Measurements from ENCODE around the gene TAPBP.
A peak's percentile ranks its signal among the peaks of the same experiment; 100 is the strongest.

TAPBP gene

GRCh38 chr6:33335916-33336315 lies 22.0 kb upstream of the TAPBP start:
- no peak overlapping the region for H3K4me3 Mint-ChIP-seq
- DNase-seq (ENCODE audit: low spot score), result no peak
- no peaks in the 10 kb centered on the region for H3K36me3 Mint-ChIP-seq (ENCODE audit: low read depth)
- no peaks in the 10 kb centered on the region for H3K27me3 Mint-ChIP-seq (ENCODE audit: low read depth)
- peaks cover 7% of the 10 kb centered on the region for H3K4me1 Mint-ChIP-seq (ENCODE audit: low read depth)
- no peak overlapping the region for H3K27ac Mint-ChIP-seq
- no peaks in the 10 kb centered on the region for H3K9me3 Mint-ChIP-seq

- H3K36me3 Mint-ChIP-seq (ENCODE audit: low read depth), result no peaks in the 10 kb centered on the region
- no peak for DNase-seq (ENCODE audit: low spot score)
- no peak overlapping the region for H3K27ac Mint-ChIP-seq
- H3K4me1 Mint-ChIP-seq (ENCODE audit: low read depth), result peaks cover 4% of the 10 kb centered on the region
- no peaks in the 10 kb centered on the region for H3K27me3 Mint-ChIP-seq (ENCODE audit: low read depth)
- H3K4me3 Mint-ChIP-seq, result no peak overlapping the region
- no peaks in the 10 kb centered on the region for H3K9me3 Mint-ChIP-seq
Measured at GRCh38 chr6:33333666-33334065, 19.8 kb upstream of the TAPBP start.

GRCh38 chr6:33330736-33331135 lies 16.9 kb upstream of the TAPBP start:
- peaks cover 4% of the 10 kb centered on the region for H3K4me1 Mint-ChIP-seq (ENCODE audit: low read depth)
- H3K27me3 Mint-ChIP-seq (ENCODE audit: low read depth), result no peaks in the 10 kb centered on the region
- no peak overlapping the region for H3K4me3 Mint-ChIP-seq
- no peak overlapping the region for H3K27ac Mint-ChIP-seq
- H3K36me3 Mint-ChIP-seq (ENCODE audit: low read depth), result no peaks in the 10 kb centered on the region
- DNase-seq (ENCODE audit: low spot score), result no peak
- no peaks in the 10 kb centered on the region for H3K9me3 Mint-ChIP-seq

GRCh38 chr6:33329058-33329457 lies 15.2 kb upstream of the TAPBP start:
- no peaks in the 10 kb centered on the region for H3K9me3 Mint-ChIP-seq
- no peak overlapping the region for H3K4me3 Mint-ChIP-seq
- no peaks in the 10 kb centered on the region for H3K27me3 Mint-ChIP-seq (ENCODE audit: low read depth)
- H3K27ac Mint-ChIP-seq, result no peak overlapping the region
- DNase-seq (ENCODE audit: low spot score), result no peak
- no peaks in the 10 kb centered on the region for H3K36me3 Mint-ChIP-seq (ENCODE audit: low read depth)
- peaks cover 3% of the 10 kb centered on the region for H3K4me1 Mint-ChIP-seq (ENCODE audit: low read depth)

- peak overlapping the region; percentile 100 for H3K27ac Mint-ChIP-seq
- peaks cover 36% of the 10 kb centered on the region for H3K4me1 Mint-ChIP-seq (ENCODE audit: low read depth)
- H3K9me3 Mint-ChIP-seq, result no peaks in the 10 kb centered on the region
- peak overlapping the region; percentile 96 for H3K4me3 Mint-ChIP-seq
- no peaks in the 10 kb centered on the region for H3K27me3 Mint-ChIP-seq (ENCODE audit: low read depth)
- no peak for DNase-seq (ENCODE audit: low spot score)
- peaks cover 33% of the 10 kb centered on the region for H3K36me3 Mint-ChIP-seq (ENCODE audit: low read depth)
Measured at GRCh38 chr6:33324125-33324524, 10.2 kb upstream of the TAPBP start.

- Mint-ChIP-seq H3K36me3 (ENCODE audit: low read depth) (peaks cover 38% of the 10 kb centered on the region), H3K4me3 (peak overlapping the region; percentile 96), H3K27ac (peak overlapping the region; percentile 100), H3K27me3 (ENCODE audit: low read depth) (no peaks in the 10 kb centered on the region), H3K9me3 (no peaks in the 10 kb centered on the region), H3K4me1 (ENCODE audit: low read depth) (peaks cover 39% of the 10 kb centered on the region)
- DNase-seq (ENCODE audit: low spot score), result no peak
Measured at GRCh38 chr6:33323623-33323948, 9.7 kb upstream of the TAPBP start.

GRCh38 chr6:33321227-33321626 lies 7.3 kb upstream of the TAPBP start:
- no peak for DNase-seq (ENCODE audit: low spot score)
- Mint-ChIP-seq H3K4me3 (peak overlapping the region; percentile 96), H3K27me3 (ENCODE audit: low read depth) (no peaks in the 10 kb centered on the region), H3K27ac (peak overlapping the region; percentile 80), H3K9me3 (no peaks in the 10 kb centered on the region), H3K36me3 (ENCODE audit: low read depth) (peaks cover 47% of the 10 kb centered on the region), H3K4me1 (ENCODE audit: low read depth) (peaks cover 54% of the 10 kb centered on the region)

- DNase-seq (ENCODE audit: low spot score), result no peak
- peaks cover 56% of the 10 kb centered on the region for H3K4me1 Mint-ChIP-seq (ENCODE audit: low read depth)
- H3K36me3 Mint-ChIP-seq (ENCODE audit: low read depth), result peaks cover 49% of the 10 kb centered on the region
- H3K27me3 Mint-ChIP-seq (ENCODE audit: low read depth), result no peaks in the 10 kb centered on the region
- no peak overlapping the region for H3K27ac Mint-ChIP-seq
- H3K4me3 Mint-ChIP-seq, result peak overlapping the region; percentile 96
- H3K9me3 Mint-ChIP-seq, result no peaks in the 10 kb centered on the region
Measured at GRCh38 chr6:33320315-33321181, 6.7 kb upstream of the TAPBP start.

GRCh38 chr6:33319939-33320314 lies 6.0 kb upstream of the TAPBP start:
- Mint-ChIP-seq H3K27ac (peak overlapping the region; percentile 60), H3K27me3 (ENCODE audit: low read depth) (no peaks in the 10 kb centered on the region), H3K4me1 (ENCODE audit: low read depth) (peaks cover 56% of the 10 kb centered on the region), H3K4me3 (peak overlapping the region; percentile 96), H3K9me3 (no peaks in the 10 kb centered on the region), H3K36me3 (ENCODE audit: low read depth) (peaks cover 49% of the 10 kb centered on the region)
- DNase-seq (ENCODE audit: low spot score), result no peak

- Mint-ChIP-seq H3K36me3 (ENCODE audit: low read depth) (peaks cover 55% of the 10 kb centered on the region), H3K4me3 (peak overlapping the region; percentile 96), H3K27me3 (ENCODE audit: low read depth) (no peaks in the 10 kb centered on the region), H3K9me3 (no peaks in the 10 kb centered on the region), H3K4me1 (ENCODE audit: low read depth) (peaks cover 56% of the 10 kb centered on the region), H3K27ac (peak overlapping the region; percentile 96)
- DNase-seq (ENCODE audit: low spot score), result no peak
Measured at GRCh38 chr6:33318426-33319073, 4.7 kb upstream of the TAPBP start.

GRCh38 chr6:33317669-33318425 lies 4.0 kb upstream of the TAPBP start, which contains the start of gene ZBTB22:
Gene ZBTB22, minus strand, starts transcription at chr6:33317744. Its CDS starts 828 bp downstream, at chr6:33316916.
- DNase-seq (ENCODE audit: low spot score), result peak; percentile 95
- H3K27ac Mint-ChIP-seq, result peak within 1 kb of the TSS; percentile 96
- peak within 1 kb of the TSS; percentile 96 for H3K4me3 Mint-ChIP-seq
- peaks cover 52% of the 10 kb centered on the region for H3K4me1 Mint-ChIP-seq (ENCODE audit: low read depth)
- no peaks in the 10 kb centered on the region for H3K9me3 Mint-ChIP-seq
- peaks cover 60% of the 10 kb centered on the region for H3K36me3 Mint-ChIP-seq (ENCODE audit: low read depth)
- no peaks in the 10 kb centered on the region for H3K27me3 Mint-ChIP-seq (ENCODE audit: low read depth)

- peak overlapping the region; percentile 79 for H3K27ac Mint-ChIP-seq
Measured at GRCh38 chr6:33317419-33317668, 3.5 kb upstream of the TAPBP start.

GRCh38 chr6:33316603-33317418 lies 2.9 kb upstream of the TAPBP start:
- Mint-ChIP-seq H3K9me3 (no peaks in the 10 kb centered on the region), H3K36me3 (ENCODE audit: low read depth) (peaks cover 61% of the 10 kb centered on the region), H3K27me3 (ENCODE audit: low read depth) (no peaks in the 10 kb centered on the region), H3K4me3 (peak overlapping the region; percentile 95), H3K27ac (peak overlapping the region; percentile 79), H3K4me1 (ENCODE audit: low read depth) (peaks cover 55% of the 10 kb centered on the region)
- no peak for DNase-seq (ENCODE audit: low spot score)

More at GRCh38 chr6:33317419-33317668, 3.5 kb upstream of the TAPBP start:
- H3K36me3 Mint-ChIP-seq (ENCODE audit: low read depth), result peaks cover 60% of the 10 kb centered on the region
- no peaks in the 10 kb centered on the region for H3K9me3 Mint-ChIP-seq
- no peaks in the 10 kb centered on the region for H3K27me3 Mint-ChIP-seq (ENCODE audit: low read depth)
- peak overlapping the region; percentile 96 for H3K4me3 Mint-ChIP-seq
- peaks cover 53% of the 10 kb centered on the region for H3K4me1 Mint-ChIP-seq (ENCODE audit: low read depth)
- no peak for DNase-seq (ENCODE audit: low spot score)

Measured in T-helper 2 cell treated with Interferon-gamma antibody and Interleukin-4, amounts not matched to agents 5 μg/mL and 100 μg/mL, for 36 hours (primary cell).